GM12878 (cell line): ENCODE results near the gene TTF2. TPM values are rescaled to one million over a fixed set of nuclear protein-coding genes. Genes with fewer than 3 reads are reported as not detected.
A peak's percentile ranks its signal among the peaks of the same experiment; 100 is the strongest.

Experiments used
- ASH2L ChIP-seq: fragments of 300-600, 200-600 bp; sonication (generic); IDR thresholded peaks from 2 replicates; pipeline ENCODE4 v1.6.1; 2017; ENCODE audit warnings: low read depth, mild to moderate bottlenecking, borderline replicate concordance
- CEBPZ ChIP-seq: fragments of 150-350 bp; IDR thresholded peaks from 2 replicates; pipeline ENCODE4 v1.6.1; 2016; ENCODE audit warnings: low read depth, low read length
- E4F1 ChIP-seq: fragments of 450-650 bp; IDR thresholded peaks from 2 replicates; pipeline ENCODE4 v1.6.1; 2018; ENCODE audit warnings: borderline replicate concordance, mild to moderate bottlenecking; ENCODE audit not compliant: partially characterized antibody
- EED ChIP-seq: sonication (generic); IDR thresholded peaks from 2 replicates; pipeline ENCODE4 v1.6.1; 2016; ENCODE audit warnings: antibody characterized with exemption, low read depth
- HDAC6 ChIP-seq: fragments of 200-600 bp; sonication (generic); IDR thresholded peaks from one replicate; pipeline ENCODE4 v1.8.0; 2017; ENCODE audit warnings: antibody characterized with exemption; ENCODE audit not compliant: unreplicated experiment
- HSF1 ChIP-seq: fragments of 150-350 bp; IDR thresholded peaks from 2 replicates; pipeline ENCODE4 v1.6.1; 2014; ENCODE audit warnings: mild to moderate bottlenecking, low read depth, low read length
- KDM1A ChIP-seq: fragments of 200-600 bp; sonication (generic); IDR thresholded peaks from 2 replicates; pipeline ENCODE4 v1.6.1; 2016; ENCODE audit warnings: borderline replicate concordance
- MYC ChIP-seq: IDR thresholded peaks from 2 replicates; pipeline ENCODE4 v1.6.1; 2011; ENCODE audit warnings: mild to moderate bottlenecking, low read length, moderate library complexity, inconsistent platforms; ENCODE audit not compliant: insufficient read depth, insufficient replicate concordance, insufficient read length, severe bottlenecking
- NFYB ChIP-seq: IDR thresholded peaks from 2 replicates; pipeline ENCODE4 v1.6.1; 2011; ENCODE audit warnings: low read depth, mild to moderate bottlenecking, low read length, improper control_type of control experiment, moderate library complexity; ENCODE audit not compliant: insufficient read depth
- NR2F1 ChIP-seq: fragments of 450-650 bp; conservative IDR thresholded peaks from 2 replicates; pipeline ENCODE4 v1.6.1; 2017; ENCODE audit warnings: mild to moderate bottlenecking
- PAX8 ChIP-seq: fragments of 450-650 bp; IDR thresholded peaks from 2 replicates; pipeline ENCODE4 v1.6.1; 2017; ENCODE audit warnings: mild to moderate bottlenecking, moderate library complexity
- RB1 ChIP-seq: fragments of 450-650 bp; formaldehyde crosslinking; IDR thresholded peaks from 2 replicates; pipeline ENCODE4 v1.6.1; 2017; ENCODE audit warnings: mild to moderate bottlenecking, borderline replicate concordance
- RBBP5 ChIP-seq: fragments of 200-600 bp; sonication (generic); conservative IDR thresholded peaks from 2 replicates; pipeline ENCODE4 v1.6.1; 2016
- RELA ChIP-seq: fragments of 450-650 bp; IDR thresholded peaks from 2 replicates; pipeline ENCODE4 v1.8.0; 2014; ENCODE audit warnings: borderline replicate concordance; ENCODE audit not compliant: partially characterized antibody
- RUNX3 ChIP-seq: IDR thresholded peaks from 2 replicates; pipeline ENCODE4 v1.6.1; 2012; ENCODE audit warnings: low read length, inconsistent platforms
- SIN3A ChIP-seq: IDR thresholded peaks from 2 replicates; pipeline ENCODE4 v1.6.1; 2012; ENCODE audit warnings: low read depth, low read length, improper control_type of control experiment
- ZNF207 ChIP-seq: fragments of 450-650 bp; IDR thresholded peaks from 2 replicates; pipeline ENCODE4 v1.6.1; 2014; ENCODE audit warnings: antibody characterized with exemption, mild to moderate bottlenecking, borderline replicate concordance
- ZNF622 ChIP-seq: fragments of 450-650 bp; IDR thresholded peaks from 2 replicates; pipeline ENCODE4 v1.6.1; 2017; ENCODE audit warnings: mild to moderate bottlenecking, inconsistent platforms
- ZZZ3 ChIP-seq: IDR thresholded peaks from 2 replicates; pipeline ENCODE4 v1.6.1; 2011; ENCODE audit warnings: low read depth; ENCODE audit not compliant: control insufficient read depth, insufficient read length
- polyA plus RNA-seq, 11 experiments: library from polyadenylated mRNA; depleted of rRNA in 4 of 11; unstranded in 6 of 11; stranded (reverse) in 5 of 11; fragments of >200 nt; fragmentation: Nextera tagmentation in 4 of 11; fragmentation: Illumina TruSeq in 1 of 11; extraction: Ambion mirVana in 4 of 11; extraction: Trizol in 1 of 11; gene quantifications; 1 replicate in 1 of 11; 2 replicates in 10 of 11; pipeline versions ENCODE4 v1.2.1 to v1.2.3, GENCODE V29; 2011 to 2016; ENCODE audit warnings: inconsistent platforms in 2 of 11, missing spikeins in 2 of 11, low read depth in 1 of 11
- total RNA-seq, 4 experiments: library from RNA; depleted of rRNA in 3 of 4; stranded (reverse); fragments of >200 nt in 3 of 4; fragmentation: Illumina TruSeq in 1 of 4; extraction: Trizol in 1 of 4; gene quantifications; 2 replicates each; pipeline versions ENCODE4 v1.2.1 to v1.2.3, GENCODE V29; 2013 to 2021

Gene TTF2
- total and polyA plus RNA-seq, 10 of the 15 experiments (the other 5 are each of a cell fraction or from before 2014, with no cell fraction given) = 17.7 to 134 (median 78.2) TPM

- TF ChIP-seq ASH2L (no peak), HSF1 (no peak), SIN3A (no peak), RBBP5 (no peak), MYC (no peak), E4F1 (no peak), CEBPZ (no peak), EED (peak; percentile 32; the same call in 1 of the 2 replicates), RUNX3 (0 out of 2 replicates have a peak, but pooled peaks have one; percentile 33), RELA (no peak), HDAC6 (no peak), PAX8 (no peak), KDM1A (no peak), NR2F1 (no peak), ZZZ3 (no peak), ZNF207 (no peak), NFYB (no peak), ZNF622 (no peak), RB1 (no peak)
Observed at GRCh38 chr1:117051224-117052064, 8.7 kb upstream of the TTF2 start (continued).
